Measurements from ENCODE around the gene PSMB2. TPM values are rescaled to one million over a fixed set of nuclear protein-coding genes. Genes with fewer than 3 reads are reported as not detected.
A peak's percentile ranks its signal among the peaks of the same experiment; 100 is the strongest.

PSMB2 gene
- total and polyA plus RNA-seq, 2 experiments from 2014 or later = 22.5 to 72.8 TPM

GRCh38 chr1:35570589-35571137 is 70.7 kb downstream of the PSMB2 start:
- no peak for TF ChIP-seq CTCF (IDR thresholded peaks at IDR 0.05; ENCODE audit: low read depth, low read length)
- Histone ChIP-seq H3K27me3 (peaks cover 69% of the 10 kb centered on the region), H3K4me3 (no peak overlapping the region), H3K36me3 (no peaks in the 10 kb centered on the region), H3K4me1 (ENCODE audit: low read depth) (no peaks in the 10 kb centered on the region), H3K9me3 (ENCODE audit: low read depth) (no peaks in the 10 kb centered on the region), H3K27ac (no peak overlapping the region)
- no peak for DNase-seq (ENCODE audit: low read depth in 1 of 2, low spot score in 1 of 2)

- Histone ChIP-seq H3K27me3 (peaks cover 62% of the 10 kb centered on the region), H3K36me3 (no peaks in the 10 kb centered on the region), H3K4me1 (ENCODE audit: low read depth) (no peaks in the 10 kb centered on the region), H3K27ac (no peak overlapping the region), H3K9me3 (ENCODE audit: low read depth) (no peaks in the 10 kb centered on the region), H3K4me3 (no peak overlapping the region)
- DNase-seq (ENCODE audit: low read depth in 1 of 2, low spot score in 1 of 2) = no peak
- TF ChIP-seq CTCF (IDR thresholded peaks at IDR 0.05; ENCODE audit: low read depth, low read length) = no peak
Observed at GRCh38 chr1:35569936-35570335, 71.4 kb downstream of the PSMB2 start.

GRCh38 chr1:35568975-35569395 is 72.3 kb downstream of the PSMB2 start:
- H3K4me3 ChIP-seq = no peak overlapping the region

GRCh38 chr1:35567947-35568558 is 73.3 kb downstream of the PSMB2 start:
- no peak for TF ChIP-seq CTCF (IDR thresholded peaks at IDR 0.05; ENCODE audit: low read depth, low read length)
- no peak overlapping the region for H3K27ac ChIP-seq
- no peak overlapping the region for H3K4me3 ChIP-seq
- no peaks in the 10 kb centered on the region for H3K9me3 ChIP-seq (ENCODE audit: low read depth)
- no peaks in the 10 kb centered on the region for H3K36me3 ChIP-seq
- DNase-seq (ENCODE audit: low read depth in 1 of 2, low spot score in 1 of 2) = peak in 1 of 2 donors; percentile 17
- no peaks in the 10 kb centered on the region for H3K4me1 ChIP-seq (ENCODE audit: low read depth)
- peaks cover 43% of the 10 kb centered on the region for H3K27me3 ChIP-seq

More at GRCh38 chr1:35568975-35569395, 72.3 kb downstream of the PSMB2 start:
- Histone ChIP-seq H3K27me3 (peaks cover 52% of the 10 kb centered on the region), H3K36me3 (no peaks in the 10 kb centered on the region), H3K4me1 (ENCODE audit: low read depth) (no peaks in the 10 kb centered on the region), H3K9me3 (ENCODE audit: low read depth) (no peaks in the 10 kb centered on the region), H3K27ac (no peak overlapping the region)
- peak; percentile 90 for TF ChIP-seq CTCF (IDR thresholded peaks at IDR 0.05; ENCODE audit: low read depth, low read length)
- DNase-seq (ENCODE audit: low read depth in 1 of 2, low spot score in 1 of 2) = peak; percentile 74 to 81

GRCh38 chr1:35565742-35566133 is 75.6 kb downstream of the PSMB2 start:
- Histone ChIP-seq H3K27me3 (peaks cover 20% of the 10 kb centered on the region), H3K4me3 (no peak overlapping the region), H3K27ac (no peak overlapping the region), H3K4me1 (ENCODE audit: low read depth) (no peaks in the 10 kb centered on the region), H3K9me3 (ENCODE audit: low read depth) (no peaks in the 10 kb centered on the region), H3K36me3 (no peaks in the 10 kb centered on the region)
- no peak for TF ChIP-seq CTCF (IDR thresholded peaks at IDR 0.05; ENCODE audit: low read depth, low read length)
- DNase-seq (ENCODE audit: low read depth in 1 of 2, low spot score in 1 of 2) = no peak
